ENCODE results near the gene LIMK1.

DNA sequence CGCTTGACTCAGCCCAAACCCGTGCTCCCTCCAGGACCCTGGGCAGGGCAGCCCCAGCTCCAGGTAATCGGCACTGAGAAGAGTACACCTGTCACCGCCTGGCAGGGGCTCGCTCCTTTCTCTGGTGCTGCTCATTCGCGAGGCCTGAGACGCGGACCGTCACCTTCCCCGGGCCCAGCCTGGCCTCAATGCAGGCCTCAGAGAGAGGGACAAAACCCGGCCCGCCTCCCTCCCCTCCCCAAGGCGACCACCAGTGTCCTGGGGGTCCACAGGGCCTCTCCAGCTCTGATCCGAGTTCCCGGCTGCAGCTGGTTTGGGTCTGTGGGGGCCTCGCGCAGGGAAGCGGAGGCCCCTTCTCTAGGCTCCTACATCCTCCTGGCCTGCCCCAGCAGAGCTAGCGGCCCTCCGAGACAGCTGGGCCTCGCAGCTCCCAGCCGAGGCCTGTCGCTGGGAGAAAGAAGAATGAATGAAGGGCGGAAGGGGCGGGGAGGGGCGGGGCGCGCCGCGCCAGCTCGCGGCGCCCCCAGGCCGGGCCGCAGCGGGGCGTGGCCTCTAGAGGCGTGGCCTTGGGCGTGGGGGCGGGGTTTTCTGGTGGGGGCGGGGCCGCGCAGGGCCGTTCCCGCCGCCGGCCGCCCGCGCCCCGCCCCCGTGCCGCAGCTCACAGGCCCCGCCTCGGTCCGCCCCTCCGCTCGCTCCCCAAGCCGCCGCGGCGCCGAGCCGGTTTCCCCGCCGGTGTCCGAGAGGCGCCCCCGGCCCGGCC lies at the start of gene LIMK1:
- TF ChIP-seq POLR2A (IDR thresholded peaks at IDR 0.05) (no peak), EP300 (IDR thresholded peaks at IDR 0.05) (no peak)
- TF ChIP-seq, protein P1, sequence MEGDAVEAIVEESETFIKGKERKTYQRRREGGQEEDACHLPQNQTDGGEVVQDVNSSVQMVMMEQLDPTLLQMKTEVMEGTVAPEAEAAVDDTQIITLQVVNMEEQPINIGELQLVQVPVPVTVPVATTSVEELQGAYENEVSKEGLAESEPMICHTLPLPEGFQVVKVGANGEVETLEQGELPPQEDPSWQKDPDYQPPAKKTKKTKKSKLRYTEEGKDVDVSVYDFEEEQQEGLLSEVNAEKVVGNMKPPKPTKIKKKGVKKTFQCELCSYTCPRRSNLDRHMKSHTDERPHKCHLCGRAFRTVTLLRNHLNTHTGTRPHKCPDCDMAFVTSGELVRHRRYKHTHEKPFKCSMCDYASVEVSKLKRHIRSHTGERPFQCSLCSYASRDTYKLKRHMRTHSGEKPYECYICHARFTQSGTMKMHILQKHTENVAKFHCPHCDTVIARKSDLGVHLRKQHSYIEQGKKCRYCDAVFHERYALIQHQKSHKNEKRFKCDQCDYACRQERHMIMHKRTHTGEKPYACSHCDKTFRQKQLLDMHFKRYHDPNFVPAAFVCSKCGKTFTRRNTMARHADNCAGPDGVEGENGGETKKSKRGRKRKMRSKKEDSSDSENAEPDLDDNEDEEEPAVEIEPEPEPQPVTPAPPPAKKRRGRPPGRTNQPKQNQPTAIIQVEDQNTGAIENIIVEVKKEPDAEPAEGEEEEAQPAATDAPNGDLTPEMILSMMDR (IDR thresholded peaks at IDR 0.05): no peak
